HG03439 (cell line): Measurements from ENCODE around the gene KLHL29.
A peak's percentile ranks its signal among the peaks of the same experiment; 100 is the strongest.

ENCODE experiments used
- ATAC-seq: cut with Tn5 transposase; IDR thresholded peaks from one replicate; pipeline ENCODE4 v1.9.1; 2021; ENCODE audit warnings: mild to moderate bottlenecking, moderate library complexity; ENCODE audit not compliant: unreplicated experiment

Gene KLHL29

DNA sequence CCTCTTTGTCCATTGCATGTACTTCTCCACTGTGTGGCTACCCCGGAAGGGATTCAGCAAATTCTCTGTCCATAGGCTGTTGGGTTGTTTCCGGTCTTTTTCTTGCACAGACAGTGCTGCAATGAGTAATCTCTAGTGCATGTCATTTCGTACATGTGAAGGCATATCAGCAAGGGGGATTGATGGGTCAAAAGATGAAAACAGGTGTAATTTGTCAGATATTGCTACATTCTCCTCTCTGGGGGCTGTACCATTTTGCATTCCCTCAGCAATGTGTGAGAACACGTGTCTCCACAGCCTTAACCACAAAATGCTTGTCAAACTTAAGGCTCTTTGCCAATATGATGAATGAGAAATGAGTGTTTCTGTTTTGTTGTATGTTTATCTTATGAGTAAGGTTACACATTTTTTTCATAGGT, 60.5 kb downstream of the KLHL29 start:
- no peak for ATAC-seq

DNA sequence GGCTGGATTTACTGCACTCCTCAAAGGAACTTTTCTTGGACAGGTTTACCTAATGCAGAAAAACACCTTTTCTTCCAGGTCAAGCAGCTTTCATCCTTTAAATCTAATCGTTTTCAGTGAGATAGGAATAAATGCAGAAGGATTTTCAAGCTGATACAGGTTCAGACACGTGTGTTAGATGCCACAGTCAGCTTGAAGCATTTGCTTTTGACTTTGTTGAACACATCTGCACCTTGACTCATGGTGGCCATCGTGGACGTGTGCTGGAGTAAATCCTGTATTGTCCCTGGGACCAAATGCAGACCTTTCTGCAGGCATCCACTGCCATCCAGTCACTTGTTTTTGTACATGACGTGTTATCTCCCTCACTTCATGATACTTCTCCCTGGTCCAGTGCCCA, 61.9 kb downstream of the KLHL29 start:
- ATAC-seq: no peak

GRCh38 chr2:23447405-23447804, 62.4 kb downstream of the KLHL29 start:
- no peak for ATAC-seq

DNA sequence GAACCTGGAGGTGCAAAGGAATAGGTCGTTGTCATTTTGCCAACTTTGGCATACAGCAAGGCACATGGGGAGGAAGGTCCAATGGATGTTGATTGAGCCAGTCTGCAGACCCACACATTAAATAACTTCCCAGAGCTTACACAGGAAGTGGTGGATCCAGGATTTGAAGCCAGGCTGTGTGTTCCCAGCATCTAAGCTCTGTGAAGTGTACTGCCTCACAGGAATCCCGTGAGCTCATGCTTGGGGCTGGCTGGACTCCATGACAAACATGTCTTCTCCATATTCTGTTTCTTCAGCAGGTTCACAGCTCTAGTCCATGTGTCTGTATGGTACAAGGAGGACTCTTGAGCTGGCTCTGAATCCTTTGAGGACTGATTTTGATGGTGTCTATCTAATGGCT, 63.9 kb downstream of the KLHL29 start:
- no peak for ATAC-seq

- peak; percentile 77 for ATAC-seq
Observed at GRCh38 chr2:23449413-23449812, 64.4 kb downstream of the KLHL29 start.

DNA sequence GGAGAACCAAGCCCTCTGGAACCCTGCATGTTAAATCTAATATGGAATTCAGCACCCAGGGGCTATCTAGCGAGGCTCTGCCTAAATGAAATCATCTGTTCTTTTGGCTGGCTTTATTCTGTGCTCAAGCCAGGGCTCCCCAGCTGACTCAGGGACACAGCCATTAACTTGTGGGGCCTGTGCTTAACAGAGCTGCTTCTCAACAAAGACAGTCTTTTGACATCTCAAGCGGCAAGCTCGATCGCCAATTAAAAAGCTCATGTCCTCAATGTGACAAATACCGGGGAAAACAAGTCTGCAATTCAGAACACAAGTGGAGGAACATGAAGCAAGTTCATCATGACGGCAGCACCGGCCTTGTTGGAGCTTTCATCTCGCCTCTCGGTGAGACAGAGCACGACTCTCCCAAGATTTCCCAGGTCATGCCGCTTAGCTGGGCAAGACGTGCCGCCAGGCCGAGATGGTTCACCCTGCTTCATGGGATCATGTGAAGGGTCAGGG, 64.9 kb downstream of the KLHL29 start:
- ATAC-seq: no peak

DNA sequence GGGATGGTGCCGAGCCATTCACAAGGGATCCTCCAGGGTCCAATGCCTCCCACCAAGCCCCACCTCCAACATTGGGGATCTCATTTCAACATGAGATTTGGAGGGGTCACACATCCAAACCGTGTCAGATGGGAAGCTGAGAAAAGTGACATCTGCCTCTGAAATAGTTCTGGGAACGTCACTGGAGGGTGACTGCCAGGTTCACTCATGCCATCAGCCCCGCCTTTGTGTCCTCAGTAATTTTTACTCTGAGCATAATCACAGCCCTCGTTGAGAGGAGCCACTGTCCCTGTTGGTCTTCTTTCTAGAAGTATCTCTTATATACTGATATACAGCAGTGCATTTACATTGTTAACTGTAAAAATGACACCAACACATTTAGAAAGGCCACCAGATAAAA, 67.4 kb downstream of the KLHL29 start:
- no peak for ATAC-seq

- no peak for ATAC-seq
Observed at GRCh38 chr2:23452853-23453420, 68.0 kb downstream of the KLHL29 start.

GRCh38 chr2:23453432-23453831, 68.5 kb downstream of the KLHL29 start:
- ATAC-seq: no peak

DNA sequence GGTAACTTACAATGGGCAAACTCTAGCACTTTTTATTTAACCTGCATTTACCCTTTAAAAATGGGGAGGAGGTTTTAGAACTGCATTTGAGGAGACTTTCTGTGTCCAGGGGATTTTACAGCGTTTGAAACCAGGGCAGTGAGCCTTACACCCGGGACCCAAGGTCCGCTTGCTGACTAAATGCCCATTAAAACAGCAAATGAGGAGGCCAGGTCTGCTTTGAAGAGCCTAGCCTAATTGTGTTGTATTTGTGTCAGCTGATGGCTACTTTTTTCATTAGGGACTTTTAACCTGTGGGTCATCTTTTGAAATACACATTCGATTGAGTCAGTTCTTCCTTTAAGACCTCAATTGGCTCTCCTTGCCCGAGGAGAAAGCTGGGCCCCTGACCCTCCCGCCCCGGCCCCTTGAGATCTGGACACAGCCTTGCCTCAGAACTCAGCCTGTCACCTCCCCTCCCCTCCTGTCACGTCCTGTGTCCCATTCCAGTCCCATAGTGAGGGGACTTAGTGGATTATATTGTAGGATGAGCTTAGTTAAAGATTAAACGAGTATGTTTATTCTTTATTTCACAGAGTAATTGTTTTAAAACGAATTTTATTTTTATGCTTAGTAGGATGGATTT, 69.0 kb downstream of the KLHL29 start:
- no peak for ATAC-seq

- no peak for ATAC-seq
Observed at GRCh38 chr2:23454501-23455120, 69.6 kb downstream of the KLHL29 start.

GRCh38 chr2:23456396-23456795, 71.4 kb downstream of the KLHL29 start:
- ATAC-seq: no peak

GRCh38 chr2:23456881-23457760, 72.1 kb downstream of the KLHL29 start:
- ATAC-seq: no peak

DNA sequence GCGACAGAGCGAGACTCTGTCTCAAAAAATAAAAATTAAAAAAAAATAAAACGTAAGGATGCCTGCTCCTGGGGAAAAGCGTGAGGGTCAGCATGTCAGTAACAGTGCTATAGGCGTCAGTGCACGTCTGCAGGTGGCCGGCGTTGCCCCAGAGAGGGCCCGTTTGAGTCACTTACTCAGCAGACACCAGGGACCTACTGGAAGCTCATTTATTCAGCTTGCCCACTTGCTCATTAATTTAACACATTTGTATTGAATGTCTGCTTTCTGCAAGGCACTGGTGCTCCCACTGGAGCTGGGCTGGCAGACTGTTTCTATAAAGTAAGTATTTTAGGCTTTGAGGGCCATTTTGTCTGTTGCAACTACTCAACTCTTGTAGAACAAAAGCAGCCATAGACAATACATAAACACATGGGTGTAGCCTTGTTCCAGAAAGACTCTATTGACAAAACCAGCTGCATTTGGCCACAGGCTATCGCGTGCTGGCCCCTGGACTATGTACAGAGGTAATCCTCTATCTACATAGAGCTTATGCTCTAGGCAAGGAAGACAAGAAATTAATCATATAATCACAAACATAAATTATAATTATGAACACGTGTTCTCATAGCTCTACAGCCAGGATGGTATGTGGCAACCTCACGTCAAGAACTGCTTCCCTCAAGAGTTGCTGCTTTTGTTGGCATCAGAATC, 73.2 kb downstream of the KLHL29 start:
- ATAC-seq: no peak

DNA sequence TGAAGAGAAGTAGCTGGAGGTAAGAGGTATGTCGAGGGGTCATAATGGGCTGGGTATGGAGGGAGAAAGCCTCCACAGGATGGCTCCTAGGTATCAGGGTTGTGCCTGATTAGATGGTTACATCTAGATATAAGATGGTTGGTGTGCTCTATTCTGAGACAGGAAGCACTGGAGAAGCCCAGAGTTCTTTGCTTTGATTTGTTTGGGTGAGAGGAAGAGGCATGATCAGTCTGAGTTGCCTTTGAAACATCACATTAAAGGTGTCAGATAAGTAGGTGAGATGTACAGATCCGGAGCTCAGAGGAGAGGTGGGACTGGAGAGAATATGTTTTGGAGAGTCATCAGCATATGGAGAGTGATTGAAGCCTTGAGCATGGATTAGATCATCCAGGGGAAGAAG, 74.1 kb downstream of the KLHL29 start:
- no peak for ATAC-seq

GRCh38 chr2:23460228-23460627, 75.2 kb downstream of the KLHL29 start:
- no peak for ATAC-seq

DNA sequence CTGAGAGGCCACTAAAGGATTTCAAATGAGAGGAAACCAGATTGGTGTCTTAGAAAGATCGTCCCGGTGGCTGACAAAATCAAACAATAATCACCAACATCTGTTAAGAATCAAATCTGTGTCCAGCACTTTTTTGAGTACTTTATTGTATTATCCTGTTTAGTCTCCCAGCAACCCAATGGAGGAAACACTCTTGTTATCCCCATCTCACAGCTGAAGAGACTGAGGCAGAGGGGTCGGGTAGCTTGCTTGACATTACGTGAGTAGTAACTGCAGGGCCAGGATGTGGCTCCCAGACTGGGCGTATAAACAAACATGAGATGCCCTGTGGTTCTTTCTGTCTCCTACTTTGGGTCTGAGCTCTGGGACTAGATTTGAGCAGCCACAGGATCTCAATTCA, 76.0 kb downstream of the KLHL29 start:
- no peak for ATAC-seq

GRCh38 chr2:23464156-23464555, 79.2 kb downstream of the KLHL29 start:
- no peak for ATAC-seq

- ATAC-seq: no peak
Observed at GRCh38 chr2:23464905-23465537, 80.0 kb downstream of the KLHL29 start.

DNA sequence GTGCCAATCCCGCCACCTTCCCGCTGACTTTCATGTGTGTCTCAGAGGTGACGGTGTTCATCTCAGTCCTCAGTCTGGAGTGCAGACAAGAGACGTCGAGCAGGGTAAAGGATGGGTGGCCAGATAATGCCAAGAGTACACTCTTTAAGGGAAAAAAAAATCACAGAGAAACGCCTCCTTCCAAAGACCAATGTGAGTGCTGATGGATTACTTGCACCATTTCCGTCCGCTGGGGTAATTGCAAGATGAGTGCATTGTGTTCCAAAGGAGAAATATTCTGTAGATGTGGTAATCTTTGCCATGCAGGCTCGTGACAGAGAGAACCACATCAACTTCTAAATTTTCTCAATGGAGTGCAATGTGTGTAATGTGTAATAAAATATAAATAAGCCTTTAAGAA, 81.0 kb downstream of the KLHL29 start:
- no peak for ATAC-seq
